GM21423 (cell line): ENCODE measurements around the gene IFT27.
"Not testable (repeated sequence)": the region's sequence is repeated elsewhere in the genome, so short reads cannot be mapped to it uniquely, and the experiment has no call there.

Experiments
- ATAC-seq: cut with Tn5 transposase; IDR thresholded peaks from one replicate; pipeline ENCODE4 v1.9.1; 2021; ENCODE audit warnings: mild to moderate bottlenecking, moderate library complexity; ENCODE audit not compliant: unreplicated experiment

The IFT27 gene

GRCh38 chr22:36765943-36766450, 9.9 kb downstream of the IFT27 start:
- ATAC-seq = no peak

- ATAC-seq = no peak
Measured at GRCh38 chr22:36765131-36765942, 10.6 kb downstream of the IFT27 start.

GRCh38 chr22:36764641-36765040, 11.3 kb downstream of the IFT27 start:
- ATAC-seq = no peak

- no peak for ATAC-seq
Measured at GRCh38 chr22:36764060-36764459, 11.9 kb downstream of the IFT27 start.

GRCh38 chr22:36763576-36763975, 12.3 kb downstream of the IFT27 start:
- no peak for ATAC-seq

GRCh38 chr22:36762687-36763260, 13.1 kb downstream of the IFT27 start:
- ATAC-seq = no peak

GRCh38 chr22:36761553-36762240, 14.2 kb downstream of the IFT27 start:
- no peak for ATAC-seq

- no peak for ATAC-seq
Measured at GRCh38 chr22:36760786-36761185, 15.1 kb downstream of the IFT27 start.

- ATAC-seq = no peak
Measured at GRCh38 chr22:36759481-36760159, 16.3 kb downstream of the IFT27 start.

- ATAC-seq = no peak
Measured at GRCh38 chr22:36758792-36759271, 17.1 kb downstream of the IFT27 start.

GRCh38 chr22:36757668-36758211, 18.2 kb downstream of the IFT27 start:
- no peak for ATAC-seq

GRCh38 chr22:36756746-36757655, 18.9 kb downstream of the IFT27 start:
- no peak for ATAC-seq

- no peak for ATAC-seq
Measured at GRCh38 chr22:36756031-36756430, 19.9 kb downstream of the IFT27 start.

GRCh38 chr22:36755316-36755715, 20.6 kb downstream of the IFT27 start:
- no peak for ATAC-seq

GRCh38 chr22:36754881-36755280, 21.0 kb downstream of the IFT27 start:
- not testable (repeated sequence) for ATAC-seq

- ATAC-seq = no peak
Measured at GRCh38 chr22:36753916-36754315, 22.0 kb downstream of the IFT27 start.

GRCh38 chr22:36753120-36753802, 22.7 kb downstream of the IFT27 start:
- ATAC-seq = no peak

- ATAC-seq = no peak
Measured at GRCh38 chr22:36746375-36746970, 29.4 kb downstream of the IFT27 start.
